Liver (tissue), 3 donors: ENCODE measurements around the gene RELL1.

Experiments
- EGR1 ChIP-seq, 2 donors: IDR thresholded peaks; 2 replicates each; pipeline ENCODE4 v1.6.1; 2016 to 2018; ENCODE audit warnings: antibody characterized with exemption in 2 of 2, low read depth in 2 of 2
- GABPA ChIP-seq, 2 donors: IDR thresholded peaks in 1 of 2; conservative IDR thresholded peaks in 1 of 2; 2 replicates each; pipeline ENCODE4 v1.6.1; 2016; ENCODE audit warnings: antibody characterized with exemption in 2 of 2, mild to moderate bottlenecking in 1 of 2, moderate library complexity in 1 of 2
- HNF4G ChIP-seq: IDR thresholded peaks from 2 replicates; pipeline ENCODE4 v1.6.1; 2016; ENCODE audit warnings: antibody characterized with exemption
- JUND ChIP-seq, 2 donors: IDR thresholded peaks; 2 replicates each; pipeline ENCODE4 v1.6.1; 2016; ENCODE audit warnings: antibody characterized with exemption in 2 of 2
- RAD21 ChIP-seq, 2 donors: IDR thresholded peaks; 2 replicates each; pipeline ENCODE4 v1.6.1; 2016; ENCODE audit warnings: antibody characterized with exemption in 2 of 2, mild to moderate bottlenecking in 2 of 2
- RXRA ChIP-seq, 2 donors: IDR thresholded peaks; 2 replicates each; pipeline ENCODE4 v1.6.1; 2017 to 2018; ENCODE audit warnings: antibody characterized with exemption in 2 of 2, mild to moderate bottlenecking in 1 of 2
- SP1 ChIP-seq: IDR thresholded peaks from 2 replicates; pipeline ENCODE4 v1.6.1; 2018; ENCODE audit warnings: antibody characterized with exemption, mild to moderate bottlenecking
- TAF1 ChIP-seq: conservative IDR thresholded peaks from 2 replicates; pipeline ENCODE4 v1.6.1; 2016; ENCODE audit warnings: antibody characterized with exemption, mild to moderate bottlenecking
- YY1 ChIP-seq: IDR thresholded peaks from 2 replicates; pipeline ENCODE4 v1.6.1; 2016; ENCODE audit warnings: antibody characterized with exemption, mild to moderate bottlenecking
- TF ChIP-seq, protein P1 (sequence below): IDR thresholded peaks from 2 replicates; pipeline ENCODE4 v1.6.1; 2016; ENCODE audit warnings: antibody characterized with exemption
- TF ChIP-seq, protein P2 (sequence below): fragments of 150-350 bp; IDR thresholded peaks from 2 replicates; pipeline ENCODE4 v1.5.1; 2017; ENCODE audit warnings: improper control_type of control experiment, low read depth, low read length; ENCODE audit not compliant: missing input control
- TF ChIP-seq, protein P3 (sequence below): IDR thresholded peaks from 2 replicates; pipeline ENCODE4 v1.6.1; 2016; ENCODE audit warnings: antibody characterized with exemption
- TF ChIP-seq, protein P4 (sequence below): IDR thresholded peaks from 2 replicates; pipeline ENCODE4 v1.6.1; 2016; ENCODE audit warnings: antibody characterized with exemption
- TF ChIP-seq, protein P5 (sequence below): IDR thresholded peaks from 2 replicates; pipeline ENCODE4 v1.6.1; 2016; ENCODE audit warnings: antibody characterized with exemption, mild to moderate bottlenecking
- donor health status: healthy.
- donor health status: healthy.

DNA sequence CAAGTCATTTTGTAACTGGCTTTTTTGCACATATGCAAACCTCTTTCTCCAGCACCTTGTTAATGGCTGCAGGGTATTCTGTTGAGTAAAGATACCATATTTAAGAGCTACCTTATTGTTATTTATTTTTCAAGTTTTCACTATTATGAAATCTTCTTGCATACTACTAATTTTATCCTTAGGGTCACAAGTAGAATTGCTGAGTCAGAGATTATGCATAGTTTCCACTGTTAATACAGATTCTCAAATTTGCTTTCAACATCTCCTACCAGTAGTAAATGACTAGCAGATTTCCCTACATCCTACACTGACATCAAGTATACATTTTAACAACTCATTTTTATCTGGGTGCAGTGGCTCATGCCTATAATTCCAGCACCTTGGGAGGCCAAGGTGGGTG lies 112.6 kb downstream of the RELL1 start:
- TF ChIP-seq, protein P1, sequence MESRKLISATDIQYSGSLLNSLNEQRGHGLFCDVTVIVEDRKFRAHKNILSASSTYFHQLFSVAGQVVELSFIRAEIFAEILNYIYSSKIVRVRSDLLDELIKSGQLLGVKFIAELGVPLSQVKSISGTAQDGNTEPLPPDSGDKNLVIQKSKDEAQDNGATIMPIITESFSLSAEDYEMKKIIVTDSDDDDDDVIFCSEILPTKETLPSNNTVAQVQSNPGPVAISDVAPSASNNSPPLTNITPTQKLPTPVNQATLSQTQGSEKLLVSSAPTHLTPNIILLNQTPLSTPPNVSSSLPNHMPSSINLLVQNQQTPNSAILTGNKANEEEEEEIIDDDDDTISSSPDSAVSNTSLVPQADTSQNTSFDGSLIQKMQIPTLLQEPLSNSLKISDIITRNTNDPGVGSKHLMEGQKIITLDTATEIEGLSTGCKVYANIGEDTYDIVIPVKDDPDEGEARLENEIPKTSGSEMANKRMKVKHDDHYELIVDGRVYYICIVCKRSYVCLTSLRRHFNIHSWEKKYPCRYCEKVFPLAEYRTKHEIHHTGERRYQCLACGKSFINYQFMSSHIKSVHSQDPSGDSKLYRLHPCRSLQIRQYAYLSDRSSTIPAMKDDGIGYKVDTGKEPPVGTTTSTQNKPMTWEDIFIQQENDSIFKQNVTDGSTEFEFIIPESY = no peak
- TF ChIP-seq, protein P2, sequence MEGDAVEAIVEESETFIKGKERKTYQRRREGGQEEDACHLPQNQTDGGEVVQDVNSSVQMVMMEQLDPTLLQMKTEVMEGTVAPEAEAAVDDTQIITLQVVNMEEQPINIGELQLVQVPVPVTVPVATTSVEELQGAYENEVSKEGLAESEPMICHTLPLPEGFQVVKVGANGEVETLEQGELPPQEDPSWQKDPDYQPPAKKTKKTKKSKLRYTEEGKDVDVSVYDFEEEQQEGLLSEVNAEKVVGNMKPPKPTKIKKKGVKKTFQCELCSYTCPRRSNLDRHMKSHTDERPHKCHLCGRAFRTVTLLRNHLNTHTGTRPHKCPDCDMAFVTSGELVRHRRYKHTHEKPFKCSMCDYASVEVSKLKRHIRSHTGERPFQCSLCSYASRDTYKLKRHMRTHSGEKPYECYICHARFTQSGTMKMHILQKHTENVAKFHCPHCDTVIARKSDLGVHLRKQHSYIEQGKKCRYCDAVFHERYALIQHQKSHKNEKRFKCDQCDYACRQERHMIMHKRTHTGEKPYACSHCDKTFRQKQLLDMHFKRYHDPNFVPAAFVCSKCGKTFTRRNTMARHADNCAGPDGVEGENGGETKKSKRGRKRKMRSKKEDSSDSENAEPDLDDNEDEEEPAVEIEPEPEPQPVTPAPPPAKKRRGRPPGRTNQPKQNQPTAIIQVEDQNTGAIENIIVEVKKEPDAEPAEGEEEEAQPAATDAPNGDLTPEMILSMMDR = no peak
- no peak for TF ChIP-seq YY1
- TF ChIP-seq JUND (IDR thresholded peaks at IDR 0.05) = no peak
- no peak for TF ChIP-seq GABPA (IDR thresholded peaks at IDR 0.05 in 1 of 2, conservative IDR thresholded peaks at IDR 0.05 in 1 of 2)
- TF ChIP-seq, protein P3, sequence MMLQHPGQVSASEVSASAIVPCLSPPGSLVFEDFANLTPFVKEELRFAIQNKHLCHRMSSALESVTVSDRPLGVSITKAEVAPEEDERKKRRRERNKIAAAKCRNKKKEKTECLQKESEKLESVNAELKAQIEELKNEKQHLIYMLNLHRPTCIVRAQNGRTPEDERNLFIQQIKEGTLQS = no peak
- TF ChIP-seq, protein P4, sequence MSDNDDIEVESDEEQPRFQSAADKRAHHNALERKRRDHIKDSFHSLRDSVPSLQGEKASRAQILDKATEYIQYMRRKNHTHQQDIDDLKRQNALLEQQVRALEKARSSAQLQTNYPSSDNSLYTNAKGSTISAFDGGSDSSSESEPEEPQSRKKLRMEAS = no peak
- TF ChIP-seq, protein P5, sequence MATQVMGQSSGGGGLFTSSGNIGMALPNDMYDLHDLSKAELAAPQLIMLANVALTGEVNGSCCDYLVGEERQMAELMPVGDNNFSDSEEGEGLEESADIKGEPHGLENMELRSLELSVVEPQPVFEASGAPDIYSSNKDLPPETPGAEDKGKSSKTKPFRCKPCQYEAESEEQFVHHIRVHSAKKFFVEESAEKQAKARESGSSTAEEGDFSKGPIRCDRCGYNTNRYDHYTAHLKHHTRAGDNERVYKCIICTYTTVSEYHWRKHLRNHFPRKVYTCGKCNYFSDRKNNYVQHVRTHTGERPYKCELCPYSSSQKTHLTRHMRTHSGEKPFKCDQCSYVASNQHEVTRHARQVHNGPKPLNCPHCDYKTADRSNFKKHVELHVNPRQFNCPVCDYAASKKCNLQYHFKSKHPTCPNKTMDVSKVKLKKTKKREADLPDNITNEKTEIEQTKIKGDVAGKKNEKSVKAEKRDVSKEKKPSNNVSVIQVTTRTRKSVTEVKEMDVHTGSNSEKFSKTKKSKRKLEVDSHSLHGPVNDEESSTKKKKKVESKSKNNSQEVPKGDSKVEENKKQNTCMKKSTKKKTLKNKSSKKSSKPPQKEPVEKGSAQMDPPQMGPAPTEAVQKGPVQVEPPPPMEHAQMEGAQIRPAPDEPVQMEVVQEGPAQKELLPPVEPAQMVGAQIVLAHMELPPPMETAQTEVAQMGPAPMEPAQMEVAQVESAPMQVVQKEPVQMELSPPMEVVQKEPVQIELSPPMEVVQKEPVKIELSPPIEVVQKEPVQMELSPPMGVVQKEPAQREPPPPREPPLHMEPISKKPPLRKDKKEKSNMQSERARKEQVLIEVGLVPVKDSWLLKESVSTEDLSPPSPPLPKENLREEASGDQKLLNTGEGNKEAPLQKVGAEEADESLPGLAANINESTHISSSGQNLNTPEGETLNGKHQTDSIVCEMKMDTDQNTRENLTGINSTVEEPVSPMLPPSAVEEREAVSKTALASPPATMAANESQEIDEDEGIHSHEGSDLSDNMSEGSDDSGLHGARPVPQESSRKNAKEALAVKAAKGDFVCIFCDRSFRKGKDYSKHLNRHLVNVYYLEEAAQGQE = no peak
- TF ChIP-seq RAD21 (IDR thresholded peaks at IDR 0.05) = no peak
- no peak for TF ChIP-seq HNF4G
- no peak for TF ChIP-seq RXRA (IDR thresholded peaks at IDR 0.05)
- TF ChIP-seq TAF1 = no peak
- TF ChIP-seq SP1 = no peak
- TF ChIP-seq EGR1 (IDR thresholded peaks at IDR 0.05; ENCODE audit: low read depth in 2 of 2) = no peak
